Glomerular endothelial cell (primary cell): Measurements from ENCODE around the gene RALGPS1. TPM values are rescaled to one million over a fixed set of nuclear protein-coding genes. Genes with fewer than 3 reads are reported as not detected.

ENCODE experiments used
- total RNA-seq: library from RNA; depleted of rRNA; stranded (reverse); fragments of >200 nt; gene quantifications from 2 replicates; pipeline ENCODE4 v1.2.3, GENCODE V29; 2015

The RALGPS1 gene
- total RNA-seq, 1 donor from 2014 or later, result 7.2 TPM

Other genes starting within 250 kb of the RALGPS1 start
- gene ZBTB43, start 109.7 kb upstream of the RALGPS1 start, total RNA-seq, result 6.0 and 7.1 TPM in 2 replicates
- gene ZBTB34, start 54.1 kb upstream of the RALGPS1 start, total RNA-seq, result 6.7 and 12.8 TPM in 2 replicates
- 25.5 and 52.3 TPM in 2 replicates for gene ANGPTL2, start 207.9 kb downstream of the RALGPS1 start, total RNA-seq